T-helper 1 cell (primary cell): ENCODE measurements around the gene ITSN1.
"Not testable (repeated sequence)": the region's sequence is repeated elsewhere in the genome, so short reads cannot be mapped to it uniquely, and the experiment has no call there.

Experiments
- DNase-seq, 5 donors: peaks; one replicate each; pipeline ENCODE4 v3.0.0-alpha.2; 2012 to 2020

The ITSN1 gene

DNA sequence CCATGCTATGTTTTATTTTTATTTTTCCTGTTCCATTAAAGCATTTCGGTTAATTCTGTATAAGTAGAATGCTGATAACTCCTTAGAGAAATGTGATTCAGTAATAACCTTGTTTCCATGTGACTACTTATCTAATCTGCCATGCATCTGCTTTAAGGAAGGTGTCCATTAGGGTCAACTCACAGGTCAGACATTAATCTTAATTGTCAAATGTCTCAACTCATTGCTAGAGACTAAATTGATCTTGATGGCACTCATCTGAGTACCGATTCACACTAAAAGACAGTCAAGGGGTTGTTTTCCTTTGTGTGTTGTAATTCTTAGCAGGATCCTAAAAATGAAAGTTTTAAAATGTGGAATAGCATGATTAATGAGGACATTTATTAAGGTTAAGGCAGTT, 41.8 kb downstream of the ITSN1 start:
- no peak for DNase-seq

DNA sequence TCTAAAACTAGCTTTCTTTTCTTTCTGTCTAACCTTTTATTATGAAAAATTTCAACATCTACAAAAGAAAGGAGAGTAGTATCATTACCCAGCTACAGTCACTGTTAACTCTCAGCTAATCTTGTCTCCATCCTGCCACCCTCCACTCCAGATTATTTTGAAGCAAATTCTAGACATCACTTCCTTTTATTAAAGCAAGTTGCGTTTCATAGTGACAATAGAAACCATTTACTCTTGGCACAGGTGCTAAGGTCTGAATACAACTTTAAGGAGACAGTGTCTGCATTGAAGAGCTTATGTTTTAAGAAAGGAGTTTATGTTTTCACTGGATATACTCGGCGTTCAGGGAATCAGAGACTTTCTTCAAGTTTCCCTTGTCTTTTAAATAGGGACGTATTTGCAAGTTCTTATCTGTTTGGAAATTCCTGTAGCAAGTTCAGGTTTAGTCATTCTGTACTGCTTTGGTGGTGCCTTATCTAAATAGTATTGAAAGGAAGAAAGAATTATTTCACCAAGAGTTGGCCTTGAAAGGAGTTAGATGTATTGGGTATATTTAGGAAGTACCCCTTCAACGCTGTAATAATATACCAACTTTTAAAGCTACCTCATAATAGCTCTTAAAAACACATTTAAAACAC, 42.7 kb downstream of the ITSN1 start:
- DNase-seq = no peak

DNA sequence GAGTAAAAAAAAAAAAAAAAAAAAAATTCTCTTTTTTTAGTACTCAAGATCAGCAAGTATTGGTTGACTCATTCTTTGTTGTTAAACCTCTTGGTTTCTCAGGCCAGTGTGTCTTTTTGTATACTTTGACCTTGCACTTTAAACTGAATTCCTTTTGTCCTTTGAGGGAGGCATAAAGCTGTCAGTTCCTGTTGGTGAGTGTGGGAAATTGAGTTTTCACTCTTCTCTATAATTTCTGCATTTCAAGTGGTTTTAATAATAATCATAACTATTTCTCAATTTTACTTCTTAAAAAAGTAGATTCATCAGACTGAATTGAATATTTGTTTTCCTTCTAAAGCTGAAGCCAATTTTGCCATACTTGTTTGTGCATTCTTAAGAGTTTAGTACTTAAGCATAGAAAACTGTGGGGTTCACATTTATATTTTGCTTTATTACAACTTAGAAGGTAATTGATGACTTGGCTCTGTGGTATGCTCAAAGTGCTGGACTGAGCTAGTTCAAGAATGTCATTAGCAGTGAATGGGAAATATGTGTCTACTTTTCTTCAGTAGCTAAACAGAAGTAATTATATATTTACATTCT, 43.4 kb downstream of the ITSN1 start:
- DNase-seq = no peak

DNA sequence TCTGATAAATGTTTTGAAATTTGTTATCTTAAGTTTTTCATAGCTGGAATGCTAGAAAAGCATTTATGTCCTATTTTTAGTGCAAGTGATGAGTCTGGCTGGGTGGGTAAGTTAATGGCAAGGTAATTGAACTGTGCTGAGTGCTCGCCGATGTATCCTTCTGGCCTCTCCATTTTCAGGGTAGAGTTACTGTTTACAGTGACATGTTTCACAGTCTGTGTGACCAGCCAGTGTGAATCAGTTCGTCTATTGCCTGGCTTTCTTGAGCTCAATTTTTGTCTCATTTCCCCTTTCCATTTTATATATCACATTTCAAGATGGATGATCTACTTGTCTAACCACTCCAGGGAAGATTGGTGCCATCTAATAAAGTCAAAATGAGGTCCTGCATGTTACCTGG, 44.1 kb downstream of the ITSN1 start:
- DNase-seq = no peak

DNA sequence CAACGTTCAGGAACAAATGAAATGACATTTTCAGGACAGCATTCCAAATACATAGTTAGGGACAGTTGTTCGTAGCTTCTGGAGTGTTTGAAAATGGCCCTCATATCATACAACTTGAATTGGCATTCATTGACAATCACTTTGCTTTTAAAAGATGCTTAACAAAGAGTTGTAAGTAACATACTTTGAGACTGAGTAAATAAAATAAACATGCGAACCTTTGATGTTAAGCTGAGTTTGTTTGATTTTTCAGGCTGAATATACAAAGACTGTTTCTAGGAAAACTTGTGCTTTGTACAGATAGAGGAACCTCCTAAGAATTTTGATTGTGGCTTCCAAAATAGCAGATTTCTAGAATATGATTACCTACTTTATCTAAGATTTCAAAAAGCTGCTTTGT, 45.3 kb downstream of the ITSN1 start:
- no peak for DNase-seq

DNA sequence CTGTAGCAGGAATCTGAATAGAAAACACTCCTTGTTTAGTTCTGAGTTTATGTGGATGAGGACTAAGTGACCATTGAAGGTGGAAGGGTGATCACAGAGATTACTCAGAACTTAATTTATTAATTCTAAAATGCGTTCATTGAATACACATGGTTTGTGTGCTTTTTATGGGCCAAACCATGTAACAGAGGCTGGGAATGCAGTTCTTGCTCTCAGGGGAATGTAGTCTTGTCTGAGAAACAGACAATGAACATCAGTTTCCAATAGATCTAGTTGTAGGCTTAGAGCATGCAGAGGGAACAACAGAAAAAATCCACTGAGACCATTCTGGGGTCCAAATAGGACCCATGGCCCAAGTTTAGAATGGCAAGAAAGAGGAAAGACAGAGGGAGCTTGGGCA, 46.1 kb downstream of the ITSN1 start:
- no peak for DNase-seq

DNA sequence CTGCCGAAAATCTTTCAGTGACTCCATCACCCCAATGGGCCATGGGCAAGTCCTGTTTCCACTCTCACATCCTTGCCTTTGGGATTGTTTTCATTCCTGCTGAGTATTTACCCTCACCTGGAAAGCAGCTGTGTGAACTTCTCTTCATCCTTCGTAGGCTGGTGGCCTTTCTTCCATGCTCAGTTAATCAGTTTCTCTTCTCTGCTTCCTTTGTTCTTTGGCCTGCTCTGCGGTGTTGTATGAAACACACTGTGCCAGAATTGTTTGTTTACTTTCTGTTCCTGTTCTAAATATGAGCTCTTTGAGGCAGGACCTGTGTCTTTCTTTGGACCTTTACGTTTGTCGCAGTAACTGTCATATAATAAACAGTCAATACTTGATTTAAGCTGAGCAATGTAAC, 48.6 kb downstream of the ITSN1 start:
- no peak for DNase-seq

DNA sequence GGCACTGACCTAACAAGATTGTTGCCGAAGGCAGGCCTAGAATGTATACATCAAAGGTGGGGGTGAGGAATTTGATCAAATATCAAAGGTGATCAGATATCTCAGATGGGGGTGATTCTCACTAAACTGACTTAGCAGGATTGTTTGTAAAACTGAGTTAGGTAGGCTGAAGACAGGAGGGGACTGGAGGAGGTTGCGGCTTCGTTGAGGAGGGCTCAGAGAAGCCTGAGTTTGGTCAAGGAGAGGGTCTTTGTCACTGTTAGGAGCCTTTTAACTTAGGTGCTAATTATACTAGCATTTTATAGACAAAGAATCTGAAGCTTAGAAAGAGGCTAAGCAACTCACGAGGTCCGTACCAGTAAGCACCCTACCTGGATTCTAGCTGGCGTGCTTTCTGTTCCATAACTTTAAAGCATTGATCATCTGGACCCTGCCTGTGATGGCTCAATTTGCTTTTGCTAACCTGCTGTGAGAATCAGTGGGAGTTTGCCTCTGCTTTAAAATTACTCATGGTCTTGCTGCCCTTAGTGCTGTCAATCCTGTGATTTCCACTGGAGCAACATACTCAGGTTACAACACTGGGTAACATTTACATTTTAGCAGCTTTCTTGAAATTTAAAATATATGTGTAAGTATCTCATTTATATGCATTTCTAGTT, 49.8 kb downstream of the ITSN1 start:
- no peak for DNase-seq

DNA sequence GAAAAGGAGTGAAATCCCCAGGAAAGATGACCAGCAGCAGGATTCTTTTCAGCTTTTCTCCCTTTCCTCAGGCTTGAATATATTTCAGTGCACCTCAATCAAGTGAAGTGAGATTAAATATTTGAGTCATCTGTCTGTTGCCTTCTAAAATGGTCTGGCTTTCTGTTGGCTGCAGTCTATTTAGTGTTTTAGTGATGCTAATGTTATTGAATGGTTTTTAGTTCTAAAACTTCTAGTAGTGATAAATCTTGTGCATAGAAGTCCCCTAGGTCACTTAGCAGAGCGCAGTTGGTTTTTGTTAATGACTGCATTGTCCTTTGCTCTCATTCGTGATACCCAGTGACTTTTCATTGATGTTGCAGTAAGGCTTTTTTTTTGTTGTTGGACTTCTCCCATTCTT, 53.5 kb downstream of the ITSN1 start:
- no peak for DNase-seq

DNA sequence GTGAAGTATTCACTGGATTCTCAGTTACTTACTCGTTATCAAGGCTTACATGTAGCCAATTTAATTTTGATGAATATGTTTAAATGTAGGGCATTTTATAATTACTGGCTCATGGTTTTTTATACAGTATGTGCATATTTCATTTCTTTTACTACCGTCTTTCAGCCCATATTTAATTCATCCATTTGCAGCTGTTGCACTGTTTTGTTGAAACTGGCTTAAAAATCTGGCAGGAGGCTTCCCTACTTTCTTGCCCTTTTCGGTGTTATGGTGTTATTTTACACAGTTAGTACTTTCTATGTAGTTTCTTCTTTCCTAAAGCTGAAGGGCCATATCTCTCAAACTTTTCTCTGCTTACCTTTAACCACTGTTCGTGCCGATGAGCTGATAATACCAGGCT, 54.2 kb downstream of the ITSN1 start:
- no peak for DNase-seq

DNA sequence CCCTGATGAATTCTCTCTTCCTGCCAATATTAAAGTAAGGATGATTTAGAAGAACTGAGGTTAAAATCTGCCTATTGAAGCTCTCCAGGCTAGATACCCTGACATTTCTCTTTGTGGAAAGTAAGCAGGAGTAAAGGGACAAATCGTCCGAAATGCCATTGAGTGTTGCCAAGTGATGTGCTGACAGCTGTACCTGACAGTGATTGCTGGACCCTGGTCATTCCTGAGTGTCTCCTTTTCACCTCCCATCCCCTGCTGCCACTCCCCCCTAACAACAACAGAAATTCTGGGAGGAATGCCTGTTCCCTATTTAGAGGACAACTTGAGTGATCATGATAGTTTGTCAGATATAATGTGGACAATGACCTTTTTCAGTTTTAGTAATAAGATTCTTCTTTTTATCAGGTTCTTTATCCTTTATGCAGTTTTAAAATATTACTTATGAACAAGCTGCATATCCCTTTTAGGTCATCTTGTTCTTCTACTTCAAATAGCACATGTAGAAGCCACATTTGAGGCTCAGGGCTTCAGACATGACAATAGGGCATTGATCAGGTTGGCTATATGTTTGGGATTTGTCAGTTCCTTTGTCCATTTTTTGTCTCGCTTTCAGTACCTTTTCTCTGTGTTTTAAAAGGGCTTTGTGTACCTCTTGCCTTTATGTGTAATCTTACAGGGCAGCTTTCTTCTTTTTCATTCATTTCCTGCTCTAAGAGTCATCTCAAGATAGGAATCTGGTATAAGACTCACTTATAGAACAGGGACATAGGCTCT, 56.0 kb downstream of the ITSN1 start:
- no peak for DNase-seq

DNA sequence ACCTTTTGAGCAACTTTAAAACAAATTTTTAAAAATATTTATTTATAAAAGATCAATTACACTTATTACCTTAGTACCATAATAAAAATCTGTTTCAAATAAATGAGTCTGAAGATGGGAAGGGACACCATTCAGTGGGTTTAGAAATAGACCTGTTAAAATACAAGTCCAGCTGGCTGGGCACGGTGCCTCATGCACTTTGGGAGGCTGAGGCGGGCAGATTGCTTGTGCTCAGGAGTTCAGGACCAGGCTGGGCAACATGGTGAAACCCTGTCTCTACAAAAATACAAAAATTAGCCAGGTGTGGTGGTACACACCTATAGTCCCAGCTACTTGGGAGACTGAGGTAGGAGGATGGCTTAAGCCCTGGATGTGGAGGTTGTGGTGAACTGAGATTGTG, 57.0 kb downstream of the ITSN1 start:
- DNase-seq = no peak

DNA sequence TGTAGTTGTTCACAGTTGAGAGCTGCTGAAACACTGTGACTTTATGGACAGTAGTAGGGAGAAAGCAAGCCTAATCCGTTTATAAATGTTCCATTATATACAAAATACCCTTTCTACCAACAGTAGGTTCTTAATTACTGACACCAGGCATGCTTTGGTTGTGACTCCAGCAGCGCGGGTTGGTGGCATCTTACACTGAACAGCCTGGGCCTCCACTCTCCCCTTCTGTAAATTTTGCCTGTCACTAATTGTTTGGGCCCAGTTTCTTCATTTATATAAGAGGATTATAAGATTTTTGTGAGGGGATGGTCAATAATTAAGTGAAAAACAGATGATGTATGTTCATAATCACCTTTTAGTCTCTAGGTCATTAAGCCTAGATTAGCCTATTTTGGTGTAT, 58.2 kb downstream of the ITSN1 start:
- no peak for DNase-seq

DNA sequence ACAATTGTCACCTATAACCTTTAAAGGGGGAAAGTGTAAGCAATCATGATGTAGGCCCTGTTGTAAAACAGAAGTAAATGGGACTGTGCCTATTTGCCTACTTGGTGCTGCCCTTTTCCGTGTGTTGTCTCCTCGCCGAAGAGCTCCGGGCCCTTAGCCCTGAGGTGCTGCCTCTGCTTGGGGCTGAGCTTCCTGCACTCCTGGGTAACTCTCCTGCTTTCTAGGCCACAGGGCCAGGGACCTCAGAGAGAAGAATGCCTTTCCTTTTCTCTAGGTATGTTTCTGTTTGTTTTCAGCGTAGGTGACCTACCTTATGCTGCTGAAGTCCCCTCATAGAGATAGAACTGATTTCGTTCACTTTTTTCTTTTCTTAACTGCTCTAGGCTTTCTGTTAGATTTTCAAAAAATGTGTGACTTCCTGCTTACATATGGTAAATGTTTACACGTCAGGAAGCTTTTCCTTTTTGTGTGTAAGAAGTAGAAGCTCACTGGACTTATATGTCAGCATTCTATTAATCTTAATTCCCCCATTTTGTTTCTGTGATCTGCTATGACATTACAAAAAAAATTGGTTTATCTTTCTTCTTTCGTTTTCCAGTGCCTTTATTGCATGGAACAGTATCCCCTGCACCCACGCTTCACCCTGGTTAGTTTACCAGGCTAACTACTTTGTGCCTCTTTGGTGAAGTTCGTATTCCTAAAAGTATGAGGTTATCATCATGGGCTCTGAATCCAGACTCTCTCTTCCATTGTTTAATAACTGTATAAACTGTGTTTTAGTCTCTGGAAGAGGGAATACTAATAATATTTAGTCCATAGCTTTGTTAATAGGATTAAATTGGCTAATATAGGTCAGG, 61.7 kb downstream of the ITSN1 start:
- DNase-seq = no peak

DNA sequence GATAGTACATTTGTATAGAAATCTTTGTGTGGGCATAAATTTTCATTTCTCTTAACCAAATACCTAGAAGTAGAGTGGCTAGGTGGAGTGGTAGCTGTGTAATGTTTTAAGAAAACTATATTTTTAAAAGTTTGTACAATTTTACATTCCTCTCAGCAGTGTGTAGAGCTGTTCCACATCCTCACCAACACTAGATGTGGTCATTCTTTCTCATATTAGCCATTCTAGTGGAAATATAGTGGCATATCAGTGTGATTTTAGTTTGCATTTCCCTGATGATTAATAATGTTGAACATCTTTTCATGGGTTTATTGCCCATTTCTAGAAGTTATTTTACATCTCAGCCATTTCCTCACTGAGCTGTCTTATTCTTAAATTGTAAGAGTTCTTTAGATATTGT, 65.5 kb downstream of the ITSN1 start:
- no peak for DNase-seq

DNA sequence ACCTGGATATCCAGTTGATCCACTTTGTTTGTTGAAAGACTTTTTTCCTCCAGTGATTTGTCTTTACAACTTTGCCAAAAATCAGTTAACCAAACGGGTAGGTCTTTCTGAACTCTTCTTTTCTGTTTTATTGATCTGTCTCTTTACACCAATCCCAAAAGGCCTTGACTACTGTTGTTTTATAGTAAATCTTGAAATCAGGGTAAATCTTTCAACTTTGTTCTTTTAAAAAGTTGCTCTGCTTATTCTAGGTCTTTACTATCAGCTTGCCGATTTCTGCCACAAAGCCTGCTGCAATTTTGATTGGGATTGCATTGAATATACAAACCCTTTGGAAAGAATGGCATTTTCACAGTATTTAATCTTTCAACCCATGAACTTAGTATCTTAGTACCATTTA, 66.6 kb downstream of the ITSN1 start:
- DNase-seq = no peak

DNA sequence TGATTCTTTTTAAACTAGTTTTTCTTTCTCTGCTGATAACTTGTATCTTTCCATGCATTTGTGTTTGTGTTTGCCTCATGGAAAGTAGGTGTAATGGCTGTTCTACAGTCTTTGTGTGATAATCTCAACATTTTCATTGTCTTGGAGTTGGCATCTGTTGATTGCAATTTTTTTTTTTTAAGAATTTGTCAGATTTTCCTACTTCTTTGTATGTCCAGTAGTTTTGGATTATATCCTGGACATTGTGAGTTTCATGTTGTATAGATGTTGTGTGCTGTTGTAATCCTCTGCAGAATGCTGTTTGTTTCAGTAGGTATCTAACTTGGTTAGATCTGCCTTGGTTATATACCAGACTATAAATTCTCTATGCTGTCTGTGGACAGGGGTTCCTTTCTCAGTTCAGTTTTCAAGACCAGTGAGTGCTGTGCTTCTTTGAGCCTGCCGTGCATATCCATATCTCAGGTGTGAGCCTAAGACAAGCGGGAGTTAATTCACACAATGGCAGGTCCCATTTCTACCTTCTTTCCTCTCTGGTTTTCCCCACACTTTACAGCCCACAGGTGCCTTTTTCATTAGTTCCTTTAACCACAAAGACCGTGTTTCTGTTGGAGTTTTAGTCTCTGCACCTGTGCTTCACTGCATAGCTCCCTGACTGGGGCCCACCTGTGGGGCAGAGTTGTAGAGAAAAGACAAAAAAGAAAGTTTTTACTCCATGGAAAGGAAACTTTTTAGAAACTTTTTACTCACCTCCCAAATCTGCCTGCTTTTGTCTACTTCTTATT, 69.9 kb downstream of the ITSN1 start:
- DNase-seq = no peak

DNA sequence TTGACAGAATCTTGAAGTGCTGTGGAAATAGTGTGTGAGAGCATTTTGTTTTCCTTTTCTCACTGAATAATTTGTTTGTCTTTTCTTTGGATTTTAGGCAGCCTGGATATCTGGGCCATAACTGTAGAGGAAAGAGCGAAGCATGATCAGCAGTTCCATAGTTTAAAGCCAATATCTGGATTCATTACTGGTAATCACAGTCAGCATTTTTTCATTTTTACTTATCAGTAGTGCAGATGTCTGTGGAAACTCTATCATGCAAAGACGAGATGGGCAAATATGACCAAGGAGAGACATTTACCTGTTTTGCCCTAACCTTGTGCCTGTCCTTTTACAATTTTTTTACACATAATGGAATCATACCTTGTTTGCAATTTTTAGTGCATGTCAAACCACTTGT, 78.8 kb downstream of the ITSN1 start:
- DNase-seq = no peak

DNA sequence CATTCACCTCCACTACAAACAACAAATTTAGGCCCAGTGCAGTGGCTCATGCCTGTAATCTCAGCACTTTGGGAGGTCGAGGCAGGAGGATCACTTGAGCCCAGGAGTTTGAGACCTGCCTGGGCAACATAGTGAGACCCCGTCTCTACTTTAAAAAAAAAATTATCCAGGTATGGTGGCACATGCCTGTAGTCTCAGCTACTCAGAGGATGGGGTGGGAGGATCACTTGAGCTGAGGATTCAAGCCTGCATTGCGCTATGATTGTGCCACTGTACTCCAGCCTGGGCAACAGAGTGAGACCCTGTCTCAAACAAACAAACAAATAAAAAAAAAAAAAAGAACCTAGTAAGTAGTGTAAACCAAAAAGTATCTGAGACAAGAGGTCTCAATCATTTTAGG, 86.8 kb downstream of the ITSN1 start:
- DNase-seq = not testable (repeated sequence)

DNA sequence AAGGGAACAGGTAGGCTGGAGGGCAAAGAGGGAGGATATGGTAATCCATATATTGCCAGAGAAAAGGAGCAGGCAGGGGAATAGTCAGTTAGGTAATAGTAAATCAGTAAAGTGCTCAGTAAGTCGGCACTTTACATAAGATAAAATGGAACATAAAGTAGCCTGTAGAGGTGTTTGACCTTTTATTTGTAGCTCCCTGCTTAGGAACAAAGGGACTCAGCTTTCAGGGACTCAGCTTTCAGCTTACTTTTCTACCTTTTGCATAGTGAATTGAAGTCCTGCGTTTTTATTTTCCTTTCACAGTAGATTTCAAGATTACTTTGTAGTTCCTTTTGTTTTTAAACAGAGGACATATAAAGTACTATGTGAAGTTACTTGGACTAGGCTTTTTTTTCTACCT, 87.3 kb downstream of the ITSN1 start:
- no peak for DNase-seq

DNA sequence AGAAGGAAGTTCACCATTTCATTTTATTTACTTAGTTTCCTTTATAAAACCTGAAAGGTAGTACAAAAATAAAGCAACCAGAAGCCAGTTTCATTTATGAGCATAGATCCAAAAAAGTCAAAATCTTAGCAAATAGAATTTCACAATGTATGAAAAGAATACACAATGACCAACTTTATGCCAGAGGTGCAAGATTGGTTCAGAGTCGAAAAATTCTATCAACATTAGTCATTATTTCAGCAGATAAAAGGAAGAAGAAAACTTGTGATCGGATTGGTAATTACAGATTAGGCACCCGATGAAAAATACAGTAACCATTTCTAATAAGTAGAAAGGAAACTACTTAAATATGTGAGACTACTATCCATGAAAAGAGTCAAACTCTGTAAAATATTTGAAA, 89.1 kb downstream of the ITSN1 start:
- DNase-seq = no peak

DNA sequence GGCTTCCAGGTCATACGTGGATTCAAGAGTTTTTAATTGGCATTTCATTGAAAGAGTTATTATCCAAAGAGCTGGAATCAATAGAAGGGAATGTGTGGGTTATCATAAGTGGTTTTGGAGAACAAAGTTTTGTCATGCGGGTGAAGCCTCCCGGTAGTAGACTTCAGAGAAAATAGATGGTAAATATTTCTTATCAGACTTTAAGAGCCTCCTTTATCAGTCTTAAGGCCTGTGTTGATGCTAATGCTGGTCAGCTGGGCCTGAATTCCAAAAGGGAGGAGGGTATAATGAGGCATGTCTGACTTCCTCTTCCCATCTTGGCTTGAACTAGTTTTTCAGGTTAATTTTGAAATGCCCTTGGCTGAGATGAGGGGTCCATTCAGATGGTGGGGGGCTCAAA, 89.7 kb downstream of the ITSN1 start:
- DNase-seq = no peak
